Measurements from ENCODE around the gene ADIG.
A peak's percentile ranks its signal among the peaks of the same experiment; 100 is the strongest.

ADIG gene

GRCh38 chr20:38581013-38581412, at the start of gene ADIG:
ADIG (plus strand) TSS chr20:38581197; CDS start chr20:38581251, 54 bp downstream.
- DNase-seq (ENCODE audit: low read depth), result no peak

DNA sequence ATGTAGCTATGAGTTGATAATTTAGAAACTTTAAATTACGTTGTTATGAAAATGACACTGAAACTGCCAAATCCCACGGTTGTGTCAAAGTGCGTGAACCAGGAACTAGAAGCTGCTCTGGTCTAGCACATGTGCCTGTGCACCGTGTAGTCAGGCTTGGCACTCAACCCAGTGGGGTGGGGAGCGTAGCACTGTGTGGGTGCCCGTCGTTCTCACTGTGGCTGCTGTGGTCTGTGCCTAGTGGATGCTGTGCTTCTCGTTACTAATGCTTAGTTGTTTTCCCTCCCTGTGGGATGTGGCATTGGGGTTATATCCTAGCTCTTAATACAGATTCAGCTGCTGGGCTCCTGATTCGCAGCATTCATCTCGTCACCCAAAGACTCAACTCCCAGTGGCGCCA, 46.2 kb upstream of the ADIG start:
- no peak for DNase-seq (ENCODE audit: low read depth)

DNA sequence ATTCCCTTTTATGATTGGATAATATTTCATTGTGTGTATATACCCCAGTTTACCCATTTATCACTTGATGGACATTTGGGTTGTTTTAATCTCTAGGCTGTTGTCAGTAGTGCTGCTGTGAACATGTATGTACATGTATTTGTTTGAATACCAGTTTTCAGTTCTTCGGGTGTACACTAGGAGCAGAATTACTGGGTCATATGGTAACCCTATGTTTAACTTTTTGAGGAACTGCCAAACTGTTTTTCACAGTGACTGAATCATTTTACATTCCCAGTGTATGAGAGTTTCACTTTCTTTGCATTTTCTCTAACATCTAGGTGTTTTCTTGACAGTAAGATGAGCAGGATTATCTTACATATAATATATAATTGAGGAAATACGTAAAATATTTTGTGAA, 44.7 kb upstream of the ADIG start:
- peak; percentile 23 for DNase-seq (ENCODE audit: low read depth)

DNA sequence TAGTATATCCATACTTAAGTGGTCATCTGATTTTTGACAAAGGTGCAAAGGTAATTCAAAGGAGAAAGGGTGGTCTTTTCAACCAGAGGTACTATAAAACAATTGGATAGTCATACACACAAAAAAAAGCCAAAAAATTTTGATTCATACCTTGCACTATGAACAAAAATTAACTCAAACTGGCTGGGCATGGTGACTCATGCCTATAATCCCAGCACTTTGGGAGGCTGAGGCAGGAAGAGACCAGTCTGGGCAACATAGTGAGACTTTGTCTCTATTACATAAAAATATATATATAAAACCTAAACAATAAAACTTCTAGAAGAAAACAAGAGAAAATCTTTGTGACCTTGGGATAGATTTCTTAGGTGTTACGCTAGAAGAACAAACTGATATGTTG, 43.8 kb upstream of the ADIG start:
- no peak for DNase-seq (ENCODE audit: low read depth)

DNA sequence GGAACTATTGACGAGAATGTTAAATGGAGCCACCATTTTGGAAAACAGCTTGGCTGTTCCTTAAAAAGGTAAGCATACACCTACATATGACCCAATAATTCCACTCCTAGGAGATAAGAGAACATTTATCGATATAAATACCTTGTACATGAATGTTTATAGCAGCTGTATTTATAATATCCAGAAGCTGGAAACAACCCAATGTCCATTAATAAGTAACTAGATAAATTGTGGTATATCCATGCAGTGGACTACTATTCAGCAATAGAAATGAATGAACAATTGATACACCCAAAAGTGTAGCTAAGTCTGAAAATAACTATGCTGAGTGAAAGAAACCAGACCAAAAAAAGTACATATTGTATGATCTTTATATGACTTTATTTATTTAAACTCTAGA, 42.2 kb upstream of the ADIG start:
- no peak for DNase-seq (ENCODE audit: low read depth)

DNA sequence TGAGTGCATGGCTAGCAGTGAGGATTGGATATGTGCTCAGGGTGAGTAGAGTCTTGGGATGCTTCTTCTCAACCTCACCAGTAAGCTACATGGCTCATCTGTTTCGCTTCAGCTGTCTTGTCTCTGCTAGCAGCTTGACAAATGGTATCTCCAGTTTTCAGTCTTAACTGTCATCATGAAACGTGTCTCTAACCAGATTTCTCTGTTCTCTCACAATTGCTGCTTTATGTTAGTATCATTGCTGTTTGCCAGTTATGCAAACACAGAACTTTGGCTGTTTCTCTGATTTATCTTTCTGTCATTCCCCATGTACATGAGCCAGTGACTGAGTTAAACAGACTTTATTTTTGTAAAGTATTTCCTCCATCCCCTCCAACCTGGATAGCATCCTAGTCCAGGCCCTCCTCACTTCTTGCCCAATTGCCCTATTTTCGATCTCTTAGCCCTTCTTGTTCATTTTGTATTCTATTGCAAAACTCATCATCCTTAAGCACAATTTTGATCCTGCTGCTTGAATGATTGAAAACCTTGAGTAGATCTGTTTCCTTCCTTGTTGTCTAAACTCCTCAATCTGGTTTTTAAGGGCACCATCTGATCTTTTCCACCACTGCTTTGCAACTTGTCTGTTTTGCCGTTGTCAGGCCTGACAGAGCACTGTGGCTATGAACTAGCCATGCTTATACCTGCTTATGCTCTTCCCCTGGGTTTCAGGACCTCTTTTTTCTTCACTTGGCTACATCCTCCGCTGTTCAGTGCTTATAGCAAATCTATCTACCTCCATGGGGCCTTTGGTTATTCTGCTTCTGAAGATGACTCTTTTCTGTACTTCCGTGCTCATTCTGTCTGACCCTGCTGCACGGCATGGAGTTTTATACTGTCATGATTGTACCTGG, 37.7 kb upstream of the ADIG start:
- no peak for DNase-seq (ENCODE audit: low read depth)

GRCh38 chr20:38545771-38546170, 35.2 kb upstream of the ADIG start:
- no peak for DNase-seq (ENCODE audit: low read depth)

GRCh38 chr20:38547288-38548085, 33.5 kb upstream of the ADIG start:
- no peak for DNase-seq (ENCODE audit: low read depth)

DNA sequence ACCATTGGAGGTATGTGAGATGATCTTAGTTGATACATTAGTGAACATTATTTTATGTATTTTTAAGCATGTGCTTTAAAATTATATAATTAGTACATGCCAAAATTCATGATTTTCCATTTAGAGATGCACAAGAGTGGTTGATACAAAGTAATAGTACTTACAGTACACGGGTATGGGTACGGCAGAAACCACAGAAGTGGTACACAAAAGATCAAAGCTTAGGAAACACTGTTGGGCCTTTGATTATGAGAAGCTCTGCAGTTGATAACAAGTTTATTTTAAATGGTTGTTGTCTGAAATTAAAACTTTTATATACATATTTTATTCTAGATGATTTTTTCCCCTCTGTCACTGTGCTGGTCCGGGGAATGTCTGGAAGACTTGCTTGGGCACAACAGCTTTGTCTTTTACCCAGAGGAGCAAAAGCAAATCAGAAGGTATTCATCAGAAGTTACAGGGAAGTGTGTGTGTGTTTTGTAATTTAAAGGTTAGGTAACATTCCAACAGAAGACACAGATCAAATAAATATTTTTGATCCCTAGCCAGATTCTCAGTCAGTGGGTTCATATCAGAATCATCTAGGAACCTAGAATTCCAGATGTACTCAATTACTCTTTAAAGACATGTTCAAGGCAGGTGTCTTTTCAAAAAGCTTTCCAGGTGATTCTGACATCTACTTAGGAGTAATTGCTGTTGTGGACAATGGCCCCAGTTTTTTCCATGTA, 32.5 kb upstream of the ADIG start:
- DNase-seq (ENCODE audit: low read depth), result no peak

DNA sequence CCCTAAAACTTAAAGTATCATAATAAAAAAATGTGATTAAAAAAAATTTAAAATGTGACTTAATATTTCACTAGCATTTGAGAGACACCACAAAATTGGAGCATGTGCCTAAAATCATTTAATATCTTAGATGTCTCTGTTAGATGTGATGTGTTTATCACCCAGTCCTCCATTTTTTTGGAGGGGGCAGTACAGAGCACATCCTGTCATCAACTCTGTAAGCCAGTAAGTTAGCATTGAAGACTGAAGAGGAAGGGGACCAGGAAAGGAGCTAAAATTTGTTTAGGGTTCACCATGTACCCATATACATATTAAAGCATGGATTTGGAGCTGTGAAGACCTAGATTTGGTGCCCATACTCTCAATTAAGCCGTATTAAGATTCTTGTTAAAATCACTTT, 30.7 kb upstream of the ADIG start:
- DNase-seq (ENCODE audit: low read depth), result no peak

DNA sequence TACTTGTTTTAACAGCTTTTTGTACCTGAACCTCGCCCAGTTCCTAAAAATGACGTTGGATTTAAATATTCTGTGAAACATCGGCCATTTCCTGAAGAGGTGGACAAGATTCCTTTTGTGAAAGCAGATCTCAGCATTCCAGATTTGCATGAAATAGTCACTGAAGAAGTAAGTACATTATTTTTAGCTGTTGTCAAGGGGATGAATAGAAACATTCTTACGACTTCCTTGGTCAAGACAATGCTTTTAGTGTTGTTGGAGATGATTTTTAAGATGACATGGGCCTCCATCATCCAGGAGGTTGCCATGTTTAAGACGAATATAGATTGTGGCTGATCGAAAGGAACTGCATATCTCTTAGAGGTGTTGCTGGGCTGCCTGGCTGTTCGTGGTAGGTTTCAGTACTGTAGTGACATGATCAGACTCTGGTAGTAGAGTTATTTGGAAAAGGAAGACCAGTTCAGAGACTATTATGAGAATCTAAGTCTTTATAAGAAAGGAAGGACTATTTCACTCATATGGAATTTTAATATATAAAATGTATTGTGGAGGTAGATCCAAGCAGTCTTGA, 29.9 kb upstream of the ADIG start:
- no peak for DNase-seq (ENCODE audit: low read depth)

DNA sequence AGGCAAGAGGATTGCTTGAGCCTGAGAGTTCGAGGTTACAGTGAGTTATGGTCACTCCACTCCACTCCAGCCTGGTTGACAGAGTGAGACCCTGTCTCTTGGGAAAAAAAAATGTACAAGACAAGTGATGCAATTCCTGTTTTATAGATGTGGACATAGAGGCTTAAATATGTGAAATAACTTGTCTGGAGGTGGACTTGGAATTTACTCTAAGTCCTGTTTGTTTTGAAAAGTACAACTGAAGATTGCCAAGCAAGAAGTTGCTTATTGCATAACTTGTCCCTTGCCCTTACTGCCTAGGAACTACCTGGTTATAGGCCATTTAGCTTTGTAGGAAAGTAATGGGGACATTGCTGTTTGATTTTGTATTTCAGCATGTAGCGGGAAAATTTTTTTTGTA, 26.0 kb upstream of the ADIG start:
- no peak for DNase-seq (ENCODE audit: low read depth)

GRCh38 chr20:38555395-38555794, 25.6 kb upstream of the ADIG start:
- DNase-seq (ENCODE audit: low read depth), result no peak

DNA sequence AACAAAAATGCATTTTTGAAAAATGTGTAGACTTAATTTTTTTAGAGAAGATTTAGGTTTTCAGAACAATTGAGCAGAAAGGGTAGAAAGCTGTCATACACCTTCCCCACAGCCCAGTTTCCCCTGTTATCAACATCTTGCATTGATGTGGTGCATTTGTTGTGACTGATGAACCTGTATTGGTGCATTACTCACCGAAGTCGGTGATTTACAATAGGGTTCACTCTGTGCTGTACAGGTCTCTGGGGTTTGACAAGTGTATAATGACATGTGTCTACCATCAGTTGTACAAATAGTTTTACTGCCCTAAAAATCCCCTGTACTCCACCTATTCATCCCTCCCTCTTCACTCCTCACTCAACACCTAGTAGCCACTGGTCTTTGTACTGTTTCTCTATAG, 23.8 kb upstream of the ADIG start:
- no peak for DNase-seq (ENCODE audit: low read depth)

GRCh38 chr20:38558596-38559360, 22.2 kb upstream of the ADIG start:
- no peak for DNase-seq (ENCODE audit: low read depth)

DNA sequence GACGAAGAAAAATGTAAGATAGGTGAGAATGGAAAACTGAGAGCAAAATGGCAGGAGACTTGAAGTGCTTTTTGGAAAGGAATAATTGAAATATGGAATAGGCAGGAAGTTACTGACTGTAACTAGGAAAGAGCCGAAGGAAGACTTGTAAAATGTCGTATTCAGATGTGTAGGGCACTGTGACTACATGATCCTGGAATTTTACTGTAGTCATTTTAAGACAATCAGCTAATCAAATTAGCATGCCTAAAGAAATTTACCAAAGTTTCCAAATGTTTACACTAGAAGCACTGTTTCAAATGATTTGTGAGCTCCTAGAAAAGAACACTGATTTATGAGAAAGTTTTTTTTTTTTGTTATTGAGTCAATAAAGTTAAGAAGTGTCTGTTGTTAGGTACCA, 21.2 kb upstream of the ADIG start:
- DNase-seq (ENCODE audit: low read depth), result no peak

- no peak for DNase-seq (ENCODE audit: low read depth)
These were observed 17.1 kb upstream of the ADIG start for GRCh38 chr20:38563802-38564431.

GRCh38 chr20:38564680-38565079, 16.3 kb upstream of the ADIG start:
- no peak for DNase-seq (ENCODE audit: low read depth)

- DNase-seq (ENCODE audit: low read depth), result no peak
These were observed 14.9 kb upstream of the ADIG start for GRCh38 chr20:38566036-38566598.

GRCh38 chr20:38569747-38570525, 11.1 kb upstream of the ADIG start:
- DNase-seq (ENCODE audit: low read depth), result no peak

Measured in non-pigmented ciliary epithelial cell (primary cell).